Prostate gland (tissue), 2 donors: ENCODE data around the gene ABCG1.

Experiments
- CTCF ChIP-seq, 4 experiments: fragments of 200-600 bp in 2 of 4; fragments of 450-650 bp in 2 of 4; sonication (generic) in 2 of 4; IDR thresholded peaks; 1 replicate in 3 of 4; 2 replicates in 1 of 4; pipeline ENCODE4 v1.5.1; 2016 to 2019; ENCODE audit warnings: antibody characterized with exemption in 4 of 4, mild to moderate bottlenecking in 2 of 4, moderate library complexity in 2 of 4
- POLR2AphosphoS5 ChIP-seq: sonication (generic); formaldehyde crosslinking; IDR thresholded peaks from one replicate; pipeline ENCODE4 v1.6.1; 2017; ENCODE audit warnings: antibody characterized with exemption

- TF ChIP-seq POLR2AphosphoS5 (no peak), CTCF (IDR thresholded peaks at IDR 0.05) (no peak)
These were observed 34.5 kb downstream of the ABCG1 start for GRCh38 chr21:42253466-42253865.
